ENCODE measurements around the gene FRY. TPM values are rescaled to one million over a fixed set of nuclear protein-coding genes. Genes with fewer than 3 reads are reported as not detected.
A peak's percentile ranks its signal among the peaks of the same experiment; 100 is the strongest.

The FRY gene
- total RNA-seq, 1 donor from 2014 or later: 19.9 TPM

DNA sequence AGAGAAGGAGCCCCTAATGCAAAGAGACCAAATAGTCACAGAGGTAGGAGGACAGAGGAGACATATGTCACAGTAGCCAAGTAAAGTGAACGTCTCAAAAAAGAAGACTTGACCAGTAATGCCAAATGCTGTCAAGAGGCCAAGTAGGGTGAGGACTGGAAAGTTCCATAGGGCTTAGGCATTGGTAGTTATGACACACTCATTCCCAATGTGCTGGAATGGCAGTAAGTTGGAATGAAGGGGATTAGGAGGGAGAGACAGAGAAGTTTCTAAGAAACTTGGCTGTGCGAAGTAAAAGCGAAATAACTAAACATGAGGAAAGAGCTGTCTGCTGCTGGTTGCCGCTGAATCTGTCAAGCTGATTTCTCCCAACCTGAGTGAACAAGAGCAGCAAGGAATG, 14.9 kb upstream of the FRY start:
- DNase-seq: no peak

DNA sequence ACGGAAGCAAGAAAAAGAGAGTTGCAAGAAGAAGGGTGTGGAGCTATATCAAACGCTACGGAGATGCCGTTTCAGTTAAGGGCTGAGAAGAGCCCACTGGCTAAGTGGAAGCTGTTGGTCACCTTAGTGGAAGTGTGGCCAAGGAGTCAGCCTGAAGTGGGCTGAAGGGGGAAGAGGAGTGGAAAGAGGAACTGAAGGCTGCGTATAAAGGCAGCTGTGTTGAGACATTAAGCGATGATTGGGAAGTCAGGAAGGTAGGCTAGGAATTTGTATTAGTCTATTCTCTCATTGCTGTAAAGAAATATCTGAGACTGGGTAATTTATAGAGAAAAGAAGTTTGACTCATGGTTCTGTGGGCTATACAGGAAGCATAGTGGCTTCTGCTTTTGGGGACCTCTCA, 14.1 kb upstream of the FRY start:
- no peak for DNase-seq

DNA sequence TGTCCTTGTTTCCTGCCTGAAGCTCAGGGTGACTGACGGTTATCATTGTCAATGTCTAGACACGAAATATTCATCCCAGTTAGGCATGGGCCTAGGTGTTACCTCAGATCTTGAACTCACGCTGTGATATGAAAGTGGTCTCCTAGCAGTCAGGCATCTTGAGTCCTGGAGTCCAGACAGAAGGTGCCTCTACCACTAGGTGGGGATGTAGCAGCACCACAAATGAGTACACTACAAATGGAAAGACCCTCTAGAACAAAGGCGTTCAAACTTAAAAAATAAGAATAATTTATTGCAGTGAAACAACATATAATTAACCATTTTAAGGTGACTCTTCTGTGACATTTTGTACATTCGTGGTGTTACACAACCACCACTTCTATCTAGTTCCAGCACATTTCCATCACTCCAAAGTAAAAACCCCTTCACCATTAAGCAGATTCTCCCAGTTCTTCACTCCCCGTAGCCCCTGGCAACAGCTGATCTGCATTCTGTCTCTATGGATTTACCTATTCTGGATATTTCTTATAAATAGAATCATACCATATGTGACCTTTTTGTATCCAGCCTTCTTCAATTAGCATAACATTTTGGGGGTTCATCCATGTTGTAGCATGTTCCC, 11.9 kb upstream of the FRY start:
- peak; percentile 25 for DNase-seq

DNA sequence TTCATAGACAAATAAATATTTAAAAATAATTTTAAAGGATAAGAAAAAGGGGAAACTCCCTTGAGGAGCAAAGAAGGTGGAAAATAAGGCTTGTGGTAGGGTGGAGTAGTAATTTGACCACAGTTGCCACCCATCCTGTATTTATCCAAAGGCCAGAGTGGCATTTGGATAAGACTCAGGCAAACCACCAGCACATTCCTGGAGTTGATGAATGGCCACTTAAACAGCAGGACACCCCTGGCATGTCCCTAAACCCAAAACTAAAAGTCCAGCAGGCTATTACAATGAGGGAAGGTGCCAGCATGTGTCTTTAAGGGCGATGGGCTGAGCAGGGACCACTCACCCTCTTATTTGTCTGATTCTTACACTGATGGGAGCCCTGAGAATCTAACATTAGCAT, 9.8 kb upstream of the FRY start:
- DNase-seq: no peak

DNA sequence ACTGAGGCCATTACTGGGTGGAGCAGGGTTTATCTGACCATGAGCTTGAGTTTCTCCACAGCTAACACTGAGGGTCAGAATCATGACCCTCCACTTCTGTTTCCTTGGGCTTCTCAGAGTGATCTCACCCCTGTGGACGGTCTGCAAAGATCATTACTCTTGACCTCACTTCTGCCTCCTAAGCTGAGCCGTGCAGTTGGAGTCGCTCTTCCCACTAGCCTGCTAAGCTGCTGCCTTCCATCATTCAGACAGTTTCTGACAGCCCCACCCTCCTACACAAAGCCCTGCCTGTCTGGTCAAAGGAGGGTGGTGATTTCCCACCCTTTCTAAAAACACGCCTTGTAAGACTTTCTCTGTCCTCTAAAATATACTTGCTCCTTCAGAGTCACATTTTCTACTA, 9.3 kb upstream of the FRY start:
- DNase-seq: no peak

DNA sequence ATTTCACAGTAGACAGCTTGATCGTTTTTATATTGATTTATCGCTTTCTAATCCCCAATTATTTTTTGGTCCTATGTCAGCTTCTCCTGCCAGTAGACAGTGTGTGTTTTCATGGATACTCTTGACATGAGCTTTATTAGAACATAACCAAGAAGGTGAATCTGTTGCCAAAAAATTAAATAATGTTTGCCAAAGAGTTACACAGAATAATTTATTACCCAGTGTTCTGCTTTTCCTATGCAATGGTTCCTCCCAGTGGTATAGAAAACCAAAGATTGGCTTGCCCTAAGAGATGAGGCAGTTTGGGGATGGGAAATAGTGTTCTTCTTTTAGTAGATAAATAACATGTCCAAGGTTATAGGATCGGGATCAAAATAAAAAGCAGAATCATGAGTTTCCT, 8.5 kb upstream of the FRY start:
- DNase-seq: no peak

DNA sequence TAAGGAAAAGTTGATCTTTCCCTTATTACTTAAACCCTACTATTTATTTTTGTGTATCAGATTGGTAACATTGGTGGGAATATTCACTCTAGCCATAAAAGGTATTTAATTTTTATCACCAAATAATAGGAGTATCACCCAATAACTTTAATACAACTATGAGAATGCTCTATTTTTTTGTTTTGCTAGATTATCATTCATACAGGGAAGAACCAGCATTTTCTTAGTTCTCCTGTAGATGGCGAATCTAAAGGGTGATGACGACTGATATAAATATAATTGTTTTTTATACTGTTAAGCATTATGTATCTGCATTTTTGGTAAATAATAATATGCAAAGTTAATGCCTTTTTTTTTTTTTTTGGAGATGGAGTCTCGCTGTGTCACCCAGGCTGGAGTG, 7.9 kb upstream of the FRY start:
- DNase-seq: no peak

DNA sequence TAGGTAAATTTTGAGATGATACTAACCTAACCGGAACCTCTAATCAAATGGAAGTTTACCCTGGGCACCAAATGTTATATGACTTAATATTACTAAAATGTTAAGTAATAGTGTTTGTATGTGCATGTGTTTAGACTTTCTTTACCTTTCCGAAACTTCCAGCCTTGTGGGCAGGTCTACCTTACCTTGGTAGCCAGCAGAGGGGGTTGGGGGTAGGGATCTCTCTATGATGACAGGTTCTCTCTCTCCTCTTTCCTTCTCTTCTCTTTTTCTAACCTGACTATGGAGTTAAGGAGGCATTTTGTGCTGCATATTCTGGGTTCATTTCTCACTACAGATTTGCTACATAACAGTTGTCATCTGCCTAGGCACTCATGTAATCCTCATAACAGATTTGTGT, 6.8 kb upstream of the FRY start:
- no peak for DNase-seq

DNA sequence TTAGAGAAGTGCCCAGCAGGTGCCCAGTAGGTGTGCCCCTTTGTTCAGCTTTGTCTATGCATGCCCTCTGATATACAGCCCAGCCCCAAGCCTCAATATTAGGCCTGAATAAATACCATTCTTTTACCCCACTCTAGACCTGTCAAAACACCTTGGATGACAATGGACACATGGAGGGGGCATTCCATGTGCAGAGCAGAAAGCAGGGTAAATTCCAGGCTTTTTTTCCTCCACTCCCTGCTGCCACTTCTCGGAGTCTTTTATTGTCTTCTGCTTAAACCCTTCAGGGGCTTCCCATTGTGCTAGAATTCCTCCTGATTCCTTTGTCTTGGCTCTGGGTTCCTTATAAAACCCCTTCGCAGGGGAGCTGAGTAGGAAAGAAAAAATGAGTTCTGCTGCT, 5.8 kb upstream of the FRY start:
- DNase-seq: no peak

DNA sequence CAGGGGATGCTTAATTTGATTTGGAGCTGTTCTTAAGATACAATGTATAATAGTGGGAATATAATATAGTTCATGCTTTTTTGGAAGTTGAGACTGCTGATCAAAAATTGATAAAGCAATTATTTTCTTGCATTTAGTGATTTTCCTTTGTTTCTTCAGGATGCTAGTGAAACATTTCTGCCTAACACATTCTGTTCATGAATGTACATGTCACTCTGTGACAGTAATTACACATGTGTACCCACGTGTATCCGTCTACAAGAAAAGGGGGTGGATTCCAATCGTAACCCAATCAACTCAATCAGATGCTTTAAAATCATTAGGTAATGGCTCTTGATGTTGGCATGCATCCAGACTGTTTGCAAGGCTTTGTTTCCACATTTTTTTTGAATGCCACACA, 5.0 kb upstream of the FRY start:
- DNase-seq: no peak

DNA sequence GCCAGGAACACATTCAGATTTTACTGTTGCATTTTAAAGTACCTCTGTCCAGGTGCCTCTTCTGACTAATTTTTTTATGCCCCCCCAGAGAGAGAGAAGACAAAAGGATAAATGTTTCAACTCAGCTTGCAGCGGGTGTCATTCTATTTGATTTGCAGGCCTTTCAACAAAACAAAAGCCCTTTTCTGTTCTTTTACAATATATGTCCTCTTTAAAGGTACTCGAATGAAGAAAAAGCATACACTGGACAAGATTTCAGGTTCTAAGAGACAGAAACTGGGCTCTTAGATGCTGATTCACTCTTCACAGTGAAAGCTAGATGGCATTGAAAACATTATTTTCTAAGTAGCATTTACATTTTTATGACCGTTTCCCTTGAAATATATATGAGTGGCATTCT, 2.9 kb upstream of the FRY start:
- no peak for DNase-seq

DNA sequence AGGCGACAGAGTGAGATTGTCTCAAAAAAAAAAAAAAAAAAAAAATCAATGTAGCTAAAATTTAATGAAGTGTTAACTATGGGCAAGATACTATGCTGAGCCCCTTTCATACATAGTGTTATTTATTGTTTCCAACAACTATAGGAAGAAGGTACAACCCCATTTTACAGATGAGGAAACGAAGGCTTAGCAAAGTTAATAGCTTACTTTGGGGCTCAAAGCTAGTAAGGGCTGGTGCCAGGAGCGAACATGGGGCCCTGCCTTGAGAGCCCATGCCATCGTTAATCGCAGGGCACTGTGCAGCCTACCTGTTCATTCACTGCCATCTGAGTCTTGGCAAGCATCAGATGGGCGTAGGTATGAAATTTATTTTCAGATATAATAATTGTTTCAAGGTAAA, 1.9 kb upstream of the FRY start:
- no peak for DNase-seq

DNA sequence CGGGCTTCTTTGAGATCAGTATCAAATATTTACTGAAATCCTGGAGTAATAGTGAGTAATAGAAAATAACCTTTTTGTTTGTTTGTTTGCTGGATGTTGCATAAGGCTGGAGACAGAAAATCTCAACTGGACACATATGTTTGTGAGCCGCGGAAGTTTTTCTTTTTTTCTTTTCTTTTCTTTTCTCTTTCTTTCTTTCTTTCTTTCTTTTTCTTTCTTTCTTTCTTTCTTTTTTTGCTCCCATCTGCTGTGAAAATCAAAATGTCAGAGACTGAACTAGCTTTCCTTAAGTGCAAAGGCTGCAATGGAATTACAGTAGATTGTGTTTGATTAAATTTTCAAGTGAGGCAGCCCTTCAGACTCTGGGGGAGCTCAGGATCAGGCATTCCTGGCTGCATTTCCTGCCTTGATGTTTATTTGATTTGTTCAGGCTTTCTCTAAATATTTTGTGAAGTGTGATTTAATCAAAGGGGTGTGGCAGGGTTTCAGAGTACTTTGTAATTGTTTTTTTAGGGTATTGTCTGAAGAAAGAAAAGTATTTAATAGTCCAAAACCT, 319 bp downstream of the FRY start:
- DNase-seq: no peak

DNA sequence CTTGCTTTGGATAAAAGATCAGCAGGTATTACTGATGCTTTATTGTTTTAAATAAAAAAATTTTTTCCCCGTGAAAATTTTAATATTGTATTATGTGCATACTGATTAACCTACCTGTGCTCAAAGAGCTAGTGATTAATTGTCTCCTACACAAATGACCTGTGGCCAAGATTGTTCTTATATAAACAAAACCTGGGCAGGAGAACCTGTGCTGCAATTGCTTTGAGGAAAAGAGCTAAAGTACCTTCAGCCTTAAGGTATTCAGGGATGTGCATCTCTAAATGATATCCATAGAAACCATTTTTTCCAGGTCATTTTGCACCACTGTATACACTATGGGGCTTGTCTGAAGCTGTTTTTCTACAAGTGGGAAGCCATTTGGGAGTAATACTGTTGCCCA, 1.2 kb downstream of the FRY start:
- DNase-seq: no peak

DNA sequence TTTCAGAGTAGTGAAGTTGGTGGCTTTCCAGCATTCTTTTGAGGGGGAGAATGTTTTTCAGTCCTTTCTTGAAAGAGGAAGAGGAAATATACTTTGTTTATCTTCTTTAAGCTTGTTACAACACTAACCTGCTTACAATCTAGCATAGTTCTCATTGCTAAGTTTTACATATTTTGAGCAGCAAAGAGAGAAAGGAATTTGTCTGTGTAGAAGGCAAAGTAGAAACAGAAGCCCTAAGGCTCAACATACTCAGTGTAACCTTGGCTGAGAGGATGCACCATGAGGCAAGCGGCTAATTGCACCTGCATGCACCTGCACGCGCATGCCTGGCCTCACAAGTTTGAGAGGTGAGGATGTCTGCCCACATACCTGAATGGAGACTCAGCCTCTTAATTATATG, 2.2 kb downstream of the FRY start:
- no peak for DNase-seq

DNA sequence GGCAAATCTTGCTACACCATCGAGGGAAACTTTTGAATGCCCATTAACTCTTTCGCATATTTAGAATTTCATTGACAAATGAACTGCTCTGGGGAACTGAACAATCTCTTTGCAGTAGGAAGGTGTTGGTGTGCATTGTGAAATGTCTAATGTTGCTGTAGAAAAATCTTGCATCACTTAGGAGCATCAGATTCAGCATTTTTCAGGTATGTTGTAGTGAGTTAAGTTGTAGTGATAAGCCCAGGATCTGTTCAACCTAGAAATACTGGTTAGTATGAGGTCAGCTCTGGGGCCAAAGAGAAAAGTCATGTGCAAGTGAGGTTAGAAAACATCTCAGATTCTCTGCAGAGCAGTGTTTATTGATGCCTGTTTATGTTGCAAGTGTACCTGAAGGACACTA, 4.1 kb downstream of the FRY start:
- no peak for DNase-seq

DNA sequence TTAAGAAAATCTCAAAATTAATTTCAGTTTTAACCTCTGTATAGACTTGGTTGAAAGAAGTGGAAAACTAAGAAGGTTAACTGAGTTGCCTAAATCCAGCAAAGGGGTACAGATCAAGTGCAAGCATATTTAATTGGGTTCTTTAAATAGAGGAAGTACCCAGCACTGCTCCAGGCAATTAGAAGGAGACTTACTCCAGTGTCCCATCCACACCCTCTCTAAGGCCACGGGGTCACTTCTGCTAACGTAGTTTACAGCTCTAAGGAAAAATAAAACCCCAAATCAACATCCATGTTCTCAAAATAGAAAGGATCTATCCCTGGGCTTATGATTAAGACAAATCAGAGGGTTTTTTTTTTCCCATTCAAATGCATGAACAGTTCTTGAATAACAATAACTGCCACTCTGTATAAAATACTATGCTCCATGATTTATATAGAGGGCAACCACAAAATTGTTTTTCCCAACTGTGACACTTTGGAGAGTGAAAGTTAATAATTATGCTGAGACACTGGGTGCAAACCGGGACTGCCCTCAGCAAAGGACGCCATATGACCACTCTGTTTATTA, 4.6 kb downstream of the FRY start:
- DNase-seq: no peak

DNA sequence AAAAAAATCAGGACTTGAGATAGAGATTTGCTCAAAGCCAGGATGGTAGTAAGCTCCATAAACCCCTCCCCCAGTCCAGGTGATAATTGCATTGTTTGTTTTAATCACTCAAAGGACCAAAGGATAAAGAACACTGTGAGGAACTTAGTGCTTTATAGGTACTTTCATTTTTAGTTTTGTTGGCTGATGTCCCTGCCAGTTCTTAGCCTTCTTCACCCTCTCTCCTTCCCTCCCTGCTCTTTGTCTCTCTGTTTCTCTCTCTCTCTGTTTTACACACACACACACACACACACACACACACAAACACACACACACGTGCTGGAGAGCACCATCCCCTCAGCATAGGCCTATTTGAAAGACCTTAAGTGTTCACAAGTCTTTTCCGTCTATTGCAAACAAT, 5.2 kb downstream of the FRY start:
- DNase-seq: no peak

DNA sequence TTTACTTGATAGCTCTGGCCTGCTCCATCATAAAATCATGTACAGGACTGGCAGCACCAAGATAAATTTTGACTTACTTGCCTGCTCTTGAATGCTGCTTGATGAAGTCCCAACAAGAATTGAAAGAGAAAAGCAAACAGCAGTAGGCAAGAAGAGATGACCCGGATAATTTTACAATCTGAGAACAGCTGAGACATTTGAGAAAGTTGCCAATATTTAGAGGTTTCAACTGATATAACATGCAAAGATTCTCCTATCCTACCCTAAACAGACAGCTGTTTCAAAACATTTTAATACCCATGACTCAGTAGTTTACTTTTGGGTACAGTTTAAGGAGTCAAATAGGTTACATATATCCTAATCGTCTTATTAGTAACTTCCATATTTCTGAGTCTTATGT, 5.9 kb downstream of the FRY start:
- DNase-seq: no peak

DNA sequence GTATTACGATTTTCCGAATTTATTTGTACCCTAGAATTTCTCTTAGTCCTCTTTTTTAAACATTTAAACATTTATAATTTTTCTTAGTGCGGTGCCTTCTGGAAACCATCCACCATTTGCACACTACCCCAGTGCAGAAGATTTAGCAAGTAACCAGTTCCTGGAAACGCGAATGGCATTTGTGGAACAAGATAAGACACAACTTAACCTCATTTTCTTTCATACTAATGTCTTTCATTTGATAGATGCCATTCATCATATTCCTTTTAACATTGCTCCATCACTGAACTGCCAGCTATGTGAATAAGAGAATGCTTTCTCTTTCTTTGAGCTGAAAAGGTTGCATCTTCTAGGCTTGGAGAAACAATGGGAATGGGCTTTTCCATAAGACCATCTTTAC, 6.8 kb downstream of the FRY start:
- no peak for DNase-seq

DNA sequence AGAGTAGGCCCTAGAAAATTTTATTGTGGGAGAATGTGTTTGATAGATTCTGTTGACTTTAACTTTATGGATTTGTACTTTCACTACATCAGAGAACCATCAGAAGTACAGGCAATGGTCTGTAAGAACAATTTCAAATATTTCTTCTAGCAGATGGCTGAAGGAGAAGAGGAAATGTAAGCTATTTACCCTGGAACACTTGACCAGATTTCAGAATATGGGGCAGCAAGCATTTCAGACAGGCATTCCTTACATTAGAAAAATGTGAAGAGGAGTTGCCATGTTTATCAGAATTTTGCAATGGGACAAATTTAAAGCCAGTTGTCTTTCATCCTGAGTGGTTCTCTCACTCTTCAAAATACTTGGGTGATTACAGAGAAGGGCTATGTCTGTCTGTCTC, 7.5 kb downstream of the FRY start:
- DNase-seq: no peak

DNA sequence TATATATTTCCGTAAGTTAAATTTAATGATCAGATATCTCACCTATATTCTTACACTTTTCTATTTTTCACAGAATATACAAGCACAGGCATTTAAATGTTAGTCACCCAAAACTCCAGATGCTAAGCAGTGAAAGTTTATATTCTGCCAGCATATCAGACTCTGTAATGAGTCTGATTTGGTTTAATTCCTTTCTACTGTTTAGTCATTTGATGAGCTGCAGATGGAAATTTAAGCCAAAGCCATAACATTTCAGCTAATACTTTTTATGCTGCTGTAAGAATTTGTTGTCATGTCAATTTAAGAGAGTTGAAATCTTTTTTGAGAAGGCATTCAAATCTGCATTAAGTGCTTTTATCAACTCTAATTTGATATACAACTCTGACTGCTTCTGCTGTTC, 8.0 kb downstream of the FRY start:
- no peak for DNase-seq

DNA sequence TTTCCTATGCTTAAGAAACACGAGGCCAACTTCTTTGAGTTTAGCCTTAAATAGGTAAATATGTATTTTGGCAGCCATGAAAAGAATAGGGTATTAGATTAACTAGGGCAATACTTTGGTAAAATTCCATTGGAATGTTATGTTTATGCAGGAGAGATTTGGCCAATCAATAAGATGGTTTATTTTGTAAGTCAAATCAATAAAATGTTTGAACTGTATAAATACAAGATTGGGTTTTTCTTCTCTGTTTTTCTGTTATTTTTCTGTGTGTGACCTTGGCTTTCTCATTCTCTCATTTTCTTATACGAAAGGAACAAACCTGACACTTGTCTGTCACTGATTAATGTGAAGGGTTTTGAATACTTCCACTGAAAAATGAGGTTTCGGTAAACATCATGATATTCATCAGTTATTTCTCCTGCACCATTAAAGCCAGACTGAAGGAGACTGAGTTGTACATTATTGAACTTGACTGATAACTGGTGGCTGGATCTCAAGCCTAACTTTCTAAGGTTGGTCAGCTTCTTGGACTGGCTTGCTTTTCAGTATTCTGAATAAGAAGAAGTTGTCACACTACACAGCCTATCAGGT, 8.6 kb downstream of the FRY start:
- DNase-seq: no peak

DNA sequence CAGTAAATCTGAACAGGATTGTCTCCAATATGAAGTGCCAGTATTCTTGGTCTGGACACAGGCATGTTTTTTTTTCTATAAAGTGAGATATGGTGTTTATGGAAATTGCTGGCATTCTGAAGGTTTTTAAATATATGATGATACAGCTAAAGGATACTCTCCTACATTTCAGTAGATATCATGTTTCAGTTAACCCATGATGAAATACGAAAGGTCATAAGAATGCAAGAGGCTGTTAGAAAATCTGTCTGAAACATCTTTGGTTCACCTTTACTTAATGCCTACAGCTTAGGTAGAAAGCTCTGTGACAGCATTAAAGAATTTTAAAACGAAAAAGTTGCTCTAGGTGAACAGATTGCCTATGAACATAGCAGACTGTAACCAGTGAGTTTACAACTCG, 9.1 kb downstream of the FRY start:
- DNase-seq: no peak
